NCI-H345 treated with DMSO at 0.1 percent for 48 hours (cell line): ENCODE measurements around the gene CRY2.
A peak's percentile ranks its signal among the peaks of the same experiment; 100 is the strongest.
"Not testable (repeated sequence)": the region's sequence is repeated elsewhere in the genome, so short reads cannot be mapped to it uniquely, and the experiment has no call there.

Source experiments
- DNase-seq: peaks from one replicate; lab custom pipeline; 2025; ENCODE audit not compliant: unreplicated experiment; lab: John Stamatoyannopoulos, UW

Gene CRY2

DNA sequence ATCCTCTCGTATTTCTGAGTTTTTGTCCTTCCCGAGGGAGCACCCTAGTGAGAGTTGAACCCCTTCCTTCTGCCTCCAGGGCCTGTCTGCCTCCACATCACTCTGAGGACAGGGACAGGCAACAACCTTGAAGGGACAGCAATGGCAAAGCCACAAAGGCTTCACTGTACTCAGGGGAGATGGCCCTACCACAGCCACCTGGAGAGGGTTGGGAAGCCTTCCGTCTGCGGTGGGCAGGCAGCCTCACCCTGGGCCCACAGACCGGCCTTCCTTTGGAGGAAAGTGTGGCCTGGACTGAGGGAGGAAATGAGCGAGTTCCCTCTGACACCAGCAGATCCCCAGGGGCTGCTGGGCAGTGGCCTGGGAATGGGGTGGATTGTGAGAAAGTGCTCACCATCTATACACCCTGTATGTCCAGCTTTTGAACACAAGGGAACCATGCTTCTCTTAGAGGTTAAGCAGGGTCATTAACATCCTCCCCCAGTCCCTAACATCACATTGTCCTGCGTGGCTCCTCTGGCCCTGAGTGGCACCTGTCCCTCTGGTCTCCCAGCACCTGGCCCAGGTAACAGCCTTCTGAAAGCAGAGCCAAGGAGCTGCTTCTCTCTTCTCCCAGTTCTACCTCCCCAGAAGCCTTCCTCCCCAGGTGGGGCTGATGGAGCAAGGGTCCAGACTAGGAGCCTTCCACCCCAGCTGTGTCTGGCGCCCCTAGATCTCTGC is 35.5 kb upstream of the CRY2 start:
- no peak for DNase-seq

DNA sequence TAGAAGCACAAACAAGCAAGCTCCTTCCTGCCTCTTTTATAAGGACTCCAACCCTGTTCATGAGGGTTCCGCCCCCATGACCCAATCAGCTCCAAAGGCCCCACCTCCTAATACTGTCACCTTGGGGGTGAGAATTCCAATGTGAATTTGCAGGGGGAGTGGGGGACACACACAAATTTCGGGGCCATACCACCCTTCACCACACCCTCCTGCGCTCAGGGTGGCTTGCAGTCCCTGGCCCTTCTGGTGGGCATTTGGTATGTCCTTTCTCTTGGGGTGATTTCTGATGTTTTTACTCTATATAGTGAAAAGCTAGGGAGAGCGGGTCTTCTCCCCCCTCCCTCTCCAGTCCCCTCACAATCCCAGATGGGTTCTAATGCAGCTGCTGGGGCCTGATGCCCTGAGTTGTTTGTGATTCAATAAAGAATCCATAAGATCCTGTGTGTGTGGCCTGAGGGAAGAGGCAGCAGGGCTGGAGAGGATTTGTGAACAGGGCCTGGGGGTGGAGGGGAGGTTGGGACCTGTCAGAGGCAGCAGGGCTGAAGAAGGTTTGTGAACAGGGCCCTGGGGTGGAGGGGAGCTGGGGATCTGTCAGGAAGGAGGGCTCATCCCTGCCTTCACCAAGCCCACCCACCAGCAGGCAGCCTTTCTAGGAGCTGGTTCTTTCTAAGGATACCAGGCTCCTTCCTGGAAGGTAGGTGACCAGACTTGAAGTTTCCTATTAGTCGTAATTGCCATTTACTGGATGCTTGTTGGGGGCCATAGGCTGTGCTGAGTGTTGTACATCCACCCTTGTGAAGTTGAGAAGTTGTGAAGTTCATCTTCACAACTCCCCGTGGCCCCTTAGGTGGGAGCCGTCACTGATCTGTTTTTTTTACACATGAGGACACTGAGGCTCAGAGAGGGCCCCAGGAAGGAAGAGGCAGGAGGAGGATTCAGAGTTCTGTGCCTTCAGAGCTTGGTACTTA is 34.4 kb upstream of the CRY2 start:
- DNase-seq = no peak

DNA sequence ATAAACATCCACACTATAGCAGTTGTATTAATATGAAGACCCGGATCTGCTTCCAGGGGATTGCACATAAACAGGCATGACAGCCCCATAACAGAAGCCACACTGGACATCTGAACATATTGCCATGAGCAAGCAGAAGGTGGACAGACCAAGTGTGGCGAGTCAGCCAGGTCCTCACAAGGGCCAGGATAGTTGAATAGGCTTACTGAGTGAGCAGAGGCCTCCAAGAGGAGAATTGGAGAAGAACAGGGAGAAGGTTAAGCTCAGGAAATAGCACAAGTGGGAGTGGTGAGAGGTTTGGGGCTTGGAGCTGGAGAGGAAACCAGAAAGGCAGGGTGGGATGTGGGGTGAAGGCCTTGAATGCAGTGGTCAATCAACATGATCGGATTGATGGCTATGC is 31.5 kb upstream of the CRY2 start:
- no peak for DNase-seq

DNA sequence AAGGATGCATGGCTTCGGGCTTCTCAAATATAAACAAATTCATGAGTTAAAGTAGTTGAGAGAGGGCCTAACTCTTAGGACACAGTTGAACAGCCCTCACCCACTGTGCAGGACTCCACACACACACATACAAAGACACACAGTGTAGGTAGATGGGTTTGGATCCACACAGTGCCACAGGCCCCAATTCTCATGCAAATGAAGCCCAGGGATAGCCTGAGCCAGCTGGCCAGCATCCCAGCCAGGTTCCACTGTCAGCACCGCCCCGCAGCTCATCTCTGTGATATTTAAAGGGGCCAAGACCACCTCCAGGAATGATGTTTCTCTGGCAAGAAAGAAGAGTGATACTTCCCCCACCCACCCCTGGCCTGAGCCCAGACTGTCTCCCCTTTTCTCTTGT is 30.7 kb upstream of the CRY2 start:
- peak; percentile 49 for DNase-seq

DNA sequence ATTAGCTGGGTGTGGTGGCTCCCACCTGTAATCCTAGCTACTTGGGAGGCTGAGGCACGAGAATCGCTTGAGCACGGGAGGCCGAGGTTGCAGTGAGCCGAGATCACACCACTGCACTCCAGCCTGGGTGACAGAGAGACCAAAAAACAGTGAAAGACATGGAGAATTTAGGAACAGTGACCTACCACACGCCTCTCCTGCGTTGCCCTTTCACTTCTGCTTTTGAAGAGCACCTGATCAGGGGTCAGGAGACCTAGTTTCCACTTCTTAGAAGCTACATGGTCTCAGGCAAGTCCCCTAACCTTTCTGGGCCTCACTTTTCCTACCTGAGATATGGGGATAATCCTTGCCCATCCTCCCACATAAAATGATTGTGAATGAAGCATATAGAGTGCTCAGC is 30.1 kb upstream of the CRY2 start:
- DNase-seq = no peak

DNA sequence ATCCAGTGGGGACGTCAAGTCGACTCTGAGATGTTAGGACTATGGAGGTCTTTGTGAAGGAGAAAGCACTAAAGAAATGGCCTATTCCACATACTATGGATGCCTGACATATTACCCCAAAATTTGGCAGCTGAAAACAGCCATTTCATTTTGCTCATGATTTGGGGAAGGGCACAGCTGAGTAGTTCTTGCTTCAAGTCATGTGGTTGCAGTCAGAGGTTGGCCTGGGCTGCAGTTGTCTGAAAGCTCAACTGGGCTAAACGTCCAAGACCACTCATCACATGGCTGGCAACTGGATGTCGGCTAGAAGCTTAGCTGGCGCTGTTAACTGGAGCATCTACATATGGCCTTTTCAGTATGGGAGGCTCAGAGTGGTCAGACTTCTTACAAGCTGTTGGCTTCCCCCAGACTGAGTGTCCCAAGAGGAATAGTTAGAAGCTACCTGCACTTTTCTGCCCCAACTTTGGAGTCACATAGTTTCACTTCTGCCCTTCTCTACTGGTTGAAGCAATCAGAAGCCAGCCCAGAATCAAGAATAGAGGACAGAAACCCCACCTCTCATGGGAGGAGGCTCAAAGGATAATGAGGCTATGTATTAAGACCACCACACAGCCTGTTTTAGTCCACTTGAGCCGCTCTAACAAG is 28.2 kb upstream of the CRY2 start:
- DNase-seq = no peak

DNA sequence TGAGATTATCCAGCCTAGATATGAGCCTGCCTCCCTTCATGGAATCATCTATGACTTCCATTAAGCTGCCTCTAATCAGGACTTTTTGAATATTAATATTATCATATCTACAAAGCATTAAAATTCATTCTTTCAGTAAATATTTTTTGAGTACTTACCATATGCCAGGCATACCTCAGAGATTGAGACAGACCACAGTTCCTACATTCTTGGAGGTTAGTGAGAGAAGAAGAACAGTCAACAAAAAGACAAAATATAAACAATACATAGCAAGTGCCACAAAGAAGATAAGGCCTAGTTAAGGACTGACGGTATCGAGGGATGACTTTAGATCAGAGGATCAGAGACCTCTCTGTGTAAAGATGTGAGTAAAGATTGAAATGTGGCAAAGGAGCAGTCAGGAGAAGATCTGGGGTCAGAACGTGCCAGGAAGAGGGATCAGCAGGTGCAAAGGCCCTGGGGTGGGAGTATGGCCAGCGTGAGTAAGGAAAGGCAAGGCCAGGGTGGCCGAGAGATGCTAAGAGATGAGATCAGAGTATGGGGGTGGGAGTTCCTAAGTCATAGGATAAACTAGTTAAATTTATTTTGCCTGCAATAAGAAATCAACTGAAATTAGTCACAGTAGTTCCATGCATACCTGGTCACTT is 26.9 kb upstream of the CRY2 start:
- no peak for DNase-seq

DNA sequence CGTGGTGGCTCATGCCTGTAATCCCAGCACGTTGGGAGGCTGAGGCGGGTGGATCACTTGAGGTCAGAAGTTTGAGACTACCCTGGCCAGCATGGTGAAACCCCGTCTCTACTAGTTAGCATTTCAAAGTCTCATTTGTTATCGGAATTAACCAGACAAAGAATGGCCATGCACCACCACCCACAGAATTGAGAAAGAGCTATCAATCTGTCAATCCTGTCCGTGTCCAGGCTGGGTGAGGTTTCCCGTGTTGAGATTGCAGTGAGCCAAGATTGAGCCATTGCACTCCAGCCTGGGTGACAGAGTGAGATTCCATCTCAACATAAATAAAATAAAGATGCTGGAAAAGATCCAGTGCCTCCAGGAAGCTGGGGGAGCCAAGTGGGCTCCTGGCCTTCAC is 20.8 kb upstream of the CRY2 start:
- not testable (repeated sequence) for DNase-seq

DNA sequence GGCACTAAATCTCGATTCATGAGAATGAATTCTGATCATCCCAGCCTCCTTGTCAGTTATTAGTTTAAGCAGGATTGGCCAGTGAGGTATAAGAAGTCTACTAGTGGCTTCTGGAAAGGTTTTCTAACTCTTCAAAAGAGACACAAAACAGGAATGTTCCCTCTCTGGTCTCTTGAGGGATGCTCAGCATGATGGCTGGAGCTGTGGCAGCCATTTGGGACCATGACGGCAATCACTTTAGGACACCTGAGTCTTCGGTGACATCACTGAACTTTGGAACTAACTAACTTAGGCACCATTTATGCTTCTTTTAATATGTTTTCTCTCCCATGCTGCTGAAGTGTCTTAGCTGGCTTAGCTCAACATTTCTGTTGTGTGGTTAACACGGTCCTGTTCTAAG is 20.2 kb upstream of the CRY2 start:
- no peak for DNase-seq

DNA sequence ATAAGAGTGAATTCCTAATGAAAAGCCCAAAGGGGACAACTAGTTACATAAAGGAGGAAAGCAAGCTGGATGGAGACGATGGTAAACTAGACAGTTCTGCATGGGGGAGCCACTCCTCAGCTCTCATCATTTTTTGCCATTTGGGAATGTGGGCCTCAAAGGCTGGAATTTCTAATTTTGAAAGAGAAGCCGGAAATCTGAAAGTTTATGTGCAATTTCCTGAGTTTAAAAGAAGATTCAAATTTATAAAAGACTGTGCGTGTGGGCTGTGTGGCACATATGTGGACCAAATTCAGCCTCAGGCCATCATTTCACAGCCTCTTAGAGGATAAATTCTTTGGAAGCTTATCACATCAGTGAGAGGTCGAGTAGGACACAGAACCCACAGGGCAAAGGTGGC is 18.3 kb upstream of the CRY2 start:
- DNase-seq = no peak

DNA sequence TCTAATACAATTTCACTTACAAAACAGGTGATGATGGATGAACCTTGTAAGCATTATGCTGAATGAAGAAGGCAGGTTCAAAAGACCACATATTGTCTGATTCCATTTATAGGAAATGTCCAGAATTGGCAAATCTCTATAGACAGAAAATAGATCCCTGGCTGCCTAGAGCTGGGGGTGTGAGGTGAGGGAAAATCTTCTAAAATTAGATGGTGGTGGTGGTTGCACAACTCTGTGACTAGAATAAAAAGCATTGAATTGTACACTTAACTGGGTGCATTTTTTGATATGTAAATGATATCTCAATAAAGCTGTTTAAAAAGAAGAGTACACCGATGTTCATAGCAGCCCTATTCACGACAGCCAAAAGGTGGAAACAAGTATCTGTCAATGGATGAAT is 16.7 kb upstream of the CRY2 start:
- no peak for DNase-seq

DNA sequence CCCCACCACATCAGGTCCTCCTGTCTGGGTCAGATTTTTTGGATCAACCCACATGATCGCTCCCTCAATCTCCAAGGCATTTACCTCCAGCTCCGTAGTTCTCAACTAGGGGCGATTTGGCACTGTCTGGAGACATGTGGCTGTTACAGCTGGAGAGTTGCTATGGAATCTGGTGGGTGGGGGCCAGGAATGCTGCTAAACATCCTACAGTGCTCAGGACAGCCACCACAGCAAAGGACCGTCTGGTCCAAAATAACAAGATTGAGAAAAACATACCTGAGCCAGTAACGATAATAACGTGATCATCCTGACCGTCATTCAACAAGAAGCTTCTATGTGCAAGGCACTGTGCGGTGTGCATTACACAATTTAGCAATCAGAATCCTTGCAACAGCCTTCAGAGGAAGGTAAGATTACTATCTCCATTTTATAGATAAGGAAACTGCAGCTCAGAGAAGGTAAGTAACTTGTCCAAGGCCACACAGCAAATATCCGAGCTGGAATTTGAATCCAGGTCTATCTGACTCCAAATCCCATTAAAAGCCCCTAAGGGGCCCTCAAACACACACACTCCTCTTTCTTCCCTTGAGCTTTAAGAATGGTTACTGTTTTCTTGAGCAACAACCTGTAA is 14.3 kb upstream of the CRY2 start:
- DNase-seq = no peak

DNA sequence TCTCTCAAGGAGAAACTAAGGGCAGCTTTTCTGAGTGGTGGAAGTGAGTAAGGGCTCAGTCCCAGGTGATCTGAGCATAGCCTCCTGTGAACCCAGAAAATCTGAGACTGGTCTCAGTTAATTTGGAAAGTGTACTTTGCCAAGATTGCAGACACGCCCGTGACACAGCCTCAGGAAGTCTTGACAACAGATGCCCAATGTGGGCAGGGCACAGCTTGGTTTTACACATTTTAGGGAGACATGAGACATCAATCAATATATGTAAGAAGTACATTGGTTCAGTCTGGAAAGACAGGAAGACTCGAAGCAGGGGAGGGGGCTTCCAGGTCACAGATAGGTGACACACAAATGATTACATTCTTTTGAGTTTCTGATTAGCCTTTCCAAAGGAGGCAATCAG is 13.5 kb upstream of the CRY2 start:
- DNase-seq = no peak

DNA sequence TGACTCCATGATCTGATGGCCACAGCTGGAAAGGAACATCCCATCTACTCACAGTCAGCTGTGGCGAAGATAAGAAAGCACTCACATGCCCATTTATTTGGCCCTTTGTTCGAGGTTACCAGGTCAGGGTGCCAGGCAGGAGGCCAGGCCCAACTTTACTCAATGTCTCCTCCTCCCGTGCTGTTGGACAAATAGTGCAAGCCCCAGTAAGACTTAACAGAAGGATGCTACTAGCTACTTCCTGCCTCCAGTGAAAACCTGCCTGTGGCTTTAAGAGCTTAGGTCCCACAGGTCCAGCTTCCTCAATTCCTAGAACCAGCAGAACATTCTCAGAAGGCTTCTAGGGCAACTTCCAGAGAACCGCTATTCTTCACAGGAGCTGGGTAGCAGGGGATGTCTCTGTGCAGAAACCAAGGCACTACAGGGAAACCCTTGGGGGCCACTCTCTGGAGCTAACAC is 12.9 kb upstream of the CRY2 start:
- no peak for DNase-seq

DNA sequence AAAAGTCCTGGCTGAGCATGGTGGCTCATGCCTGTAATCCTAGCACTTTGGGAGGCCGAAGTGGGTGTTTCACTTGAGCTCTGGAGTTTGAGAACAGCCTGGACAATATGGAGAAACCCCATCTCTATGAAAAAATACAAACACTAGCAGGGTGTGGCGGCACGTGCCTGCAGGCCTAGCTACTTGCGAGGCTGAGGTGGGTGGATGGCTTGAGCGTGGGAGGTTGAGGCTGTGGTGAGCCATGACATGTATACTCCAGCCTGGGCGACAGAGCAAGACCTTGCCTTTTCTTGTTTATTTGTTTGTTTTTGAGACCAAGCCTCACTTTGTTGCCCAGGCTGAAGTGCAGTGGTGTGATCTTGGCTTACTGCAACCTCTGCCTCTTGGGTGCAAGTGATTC is 8.1 kb upstream of the CRY2 start:
- no peak for DNase-seq

DNA sequence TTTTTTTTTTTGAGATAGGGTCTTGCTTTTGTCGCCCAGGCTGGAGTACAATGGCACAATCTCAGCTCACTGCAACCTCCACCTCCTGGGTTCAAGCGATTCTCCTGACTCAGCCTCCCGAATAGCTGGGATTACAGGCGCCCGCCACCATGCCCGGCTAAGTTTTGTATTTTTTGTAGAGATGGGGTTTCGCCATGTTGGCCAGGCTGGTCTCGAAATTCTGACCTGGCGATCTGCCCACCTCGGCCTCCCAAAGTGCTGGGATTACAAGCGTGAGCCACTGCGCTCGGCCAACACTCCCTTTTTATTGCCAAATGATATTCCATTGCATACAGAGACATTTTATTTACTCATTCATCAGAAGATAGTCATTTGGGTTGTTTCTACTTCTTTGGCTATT is 7.0 kb upstream of the CRY2 start:
- not testable (repeated sequence) for DNase-seq

DNA sequence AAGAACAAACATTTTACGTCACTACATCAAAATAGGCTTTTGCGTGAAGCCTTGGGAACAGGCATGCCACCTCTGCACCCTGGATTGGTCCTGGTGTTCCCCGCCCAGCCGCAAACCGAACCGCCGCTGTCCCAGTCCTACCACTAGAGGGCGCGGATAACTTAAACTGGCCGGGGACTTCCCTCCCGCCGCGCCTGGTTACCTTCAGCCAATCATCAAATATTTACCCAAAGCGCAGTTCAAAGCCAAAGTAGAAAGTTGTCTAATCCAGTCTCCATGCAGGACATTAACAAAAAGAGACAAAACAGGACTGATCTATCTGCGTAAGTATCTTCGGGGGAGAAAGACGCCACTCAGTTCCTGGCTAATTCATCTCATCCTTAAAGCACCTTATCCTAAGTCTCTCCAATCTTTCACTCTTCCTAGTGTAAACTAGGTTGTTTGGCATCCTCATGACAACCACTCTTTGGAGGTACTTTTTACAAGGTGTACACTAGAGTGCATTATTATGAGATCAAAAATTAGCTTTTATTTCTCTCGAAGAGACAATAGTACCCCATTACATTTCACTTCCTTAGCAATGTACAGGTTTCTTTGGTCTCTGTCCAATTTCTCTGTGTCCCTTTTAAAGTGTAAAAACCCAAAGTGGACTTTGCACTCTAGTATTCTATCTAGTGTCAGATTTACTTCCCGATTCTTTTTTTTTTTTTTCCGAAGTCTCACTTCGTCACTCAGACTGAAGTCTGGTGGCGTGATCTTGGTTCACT is 3.9 kb upstream of the CRY2 start:
- peak; percentile 81 for DNase-seq

DNA sequence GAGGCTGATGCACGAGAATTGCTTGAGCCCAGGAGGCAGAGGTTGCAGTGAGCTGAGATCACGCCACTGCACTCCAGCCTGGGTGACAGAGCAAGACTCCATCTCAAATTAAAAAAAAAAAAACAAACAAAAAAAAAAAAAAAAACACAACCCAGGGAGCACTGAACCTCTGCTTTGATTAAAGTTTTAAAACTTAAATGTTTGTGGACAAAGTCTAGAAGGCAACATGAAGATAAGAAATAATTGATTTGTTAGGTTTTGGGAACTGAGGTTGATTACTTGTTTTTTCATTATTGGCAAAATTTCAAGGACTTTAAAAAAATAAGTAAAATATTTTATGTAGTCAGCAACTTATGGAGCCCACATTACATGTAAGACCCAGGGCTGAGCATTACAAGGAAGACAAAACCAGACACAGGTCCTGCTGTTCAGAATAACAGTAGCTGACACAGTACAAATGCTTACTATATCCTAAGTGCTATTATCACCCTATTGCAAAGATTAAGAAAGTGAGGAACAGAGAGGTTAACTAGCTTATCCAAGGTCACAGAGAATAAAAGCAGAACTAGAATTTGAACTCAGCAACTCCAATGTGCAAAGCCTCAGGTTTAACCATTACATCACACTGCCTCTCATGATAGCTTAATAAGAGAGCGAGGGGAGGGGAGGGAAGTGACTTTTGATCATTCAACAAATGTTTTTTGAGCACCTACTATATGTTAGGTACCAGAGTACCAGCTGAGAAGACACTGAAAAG is 2.3 kb upstream of the CRY2 start:
- no peak for DNase-seq

DNA sequence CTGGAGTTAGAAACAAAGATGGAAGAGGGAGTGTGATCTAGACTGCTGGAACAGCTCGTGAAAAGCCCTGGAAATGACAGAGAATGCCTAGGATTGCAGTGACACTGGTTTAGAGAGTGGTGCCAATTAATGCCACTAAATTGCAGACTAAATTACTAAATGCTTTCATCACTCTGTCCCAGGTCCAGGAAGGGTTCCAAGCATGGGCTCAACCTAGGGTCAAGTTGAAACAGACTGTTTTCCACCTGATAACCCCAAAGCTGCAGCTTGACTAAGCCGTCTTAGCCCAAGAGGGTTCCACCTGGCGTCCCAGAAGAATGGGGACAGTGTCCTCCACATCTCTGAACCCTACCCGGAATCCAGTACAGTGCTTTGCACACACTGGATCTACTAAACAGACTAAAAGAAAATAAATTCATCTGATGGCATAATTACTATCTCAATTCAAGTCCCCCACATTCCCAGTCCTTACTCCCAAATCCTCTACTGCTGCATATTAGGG is 1.1 kb upstream of the CRY2 start:
- no peak for DNase-seq
